ENCODE measurements around the gene RNF20.
"Not testable (repeated sequence)": the region's sequence is repeated elsewhere in the genome, so short reads cannot be mapped to it uniquely, and the experiment has no call there.

Gene RNF20

DNA sequence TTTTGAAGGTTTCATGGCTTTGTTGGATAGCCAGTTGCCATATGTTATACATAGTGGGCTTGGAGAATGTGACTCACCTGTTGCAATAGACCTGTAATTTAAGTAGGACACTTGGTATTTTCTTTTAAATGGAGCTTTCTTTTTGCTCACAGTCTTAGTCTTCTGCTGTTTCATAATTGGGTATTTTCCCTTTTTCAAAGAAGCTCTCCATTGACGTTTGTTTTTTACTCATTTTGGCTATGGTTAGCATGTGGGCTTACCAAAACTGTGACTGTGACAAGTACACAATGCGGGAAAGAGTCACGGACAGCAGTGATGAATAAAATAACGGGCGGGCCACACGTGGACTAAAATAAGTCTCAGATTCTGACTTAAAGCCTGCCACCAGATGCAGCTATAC lies 23.2 kb upstream of the RNF20 start:
- Histone ChIP-seq H3K36me3 (ENCODE audit: insufficient read depth, low read length) (no peaks in the 10 kb centered on the region), H3K4me1 (ENCODE audit: control insufficient read depth, insufficient read depth, low read length) (peaks cover 24% of the 10 kb centered on the region), H3K4me3 (ENCODE audit: low read length) (no peak overlapping the region)

DNA sequence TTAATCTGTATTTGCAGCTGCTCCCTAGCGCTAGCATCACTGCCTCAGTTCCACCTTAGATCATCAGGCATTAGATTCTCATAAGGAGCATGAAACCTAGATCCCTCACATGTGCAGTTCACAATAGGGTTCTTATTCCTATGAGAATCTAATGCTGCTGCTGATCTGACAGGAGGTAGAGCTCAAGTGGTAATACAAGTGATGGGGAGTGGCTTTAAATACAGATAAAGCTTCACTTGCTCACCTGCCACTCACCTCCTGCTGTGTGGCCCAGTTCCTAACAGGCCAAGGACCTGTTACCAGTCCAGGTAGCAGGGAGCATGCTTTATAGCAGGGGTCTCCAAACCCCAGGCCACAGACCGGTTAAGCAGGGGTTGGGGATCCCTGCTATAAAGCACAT lies 22.6 kb upstream of the RNF20 start:
- Histone ChIP-seq H3K9me3 (replicated peaks; ENCODE audit: low read length) (no peaks in the 10 kb centered on the region), H3K4me3 (ENCODE audit: low read length) (no peak overlapping the region), H3K27me3 (ENCODE audit: control insufficient read depth, insufficient read depth, low read length) (peaks cover 4% of the 10 kb centered on the region), H3K4me2 (ENCODE audit: low read length) (no peak overlapping the region), H3K36me3 (ENCODE audit: insufficient read depth, low read length) (no peaks in the 10 kb centered on the region), H3K4me1 (ENCODE audit: control insufficient read depth, insufficient read depth, low read length) (peaks cover 24% of the 10 kb centered on the region), H3K9ac (ENCODE audit: low read depth, low read length) (no peak overlapping the region)

More for the DNA sequence above, 23.2 kb upstream of the RNF20 start:
- no peak overlapping the region for H3K9ac ChIP-seq (ENCODE audit: low read depth, low read length)
- H3K4me2 ChIP-seq (ENCODE audit: low read length): no peak overlapping the region
- H3K27me3 ChIP-seq (ENCODE audit: control insufficient read depth, insufficient read depth, low read length): peaks cover 6% of the 10 kb centered on the region
- H3K9me3 ChIP-seq (replicated peaks; ENCODE audit: low read length): no peaks in the 10 kb centered on the region

- no peaks in the 10 kb centered on the region for H3K9me3 ChIP-seq (replicated peaks; ENCODE audit: low read length)
- no peaks in the 10 kb centered on the region for H3K36me3 ChIP-seq (ENCODE audit: insufficient read depth, low read length)
- no peak overlapping the region for H3K4me2 ChIP-seq (ENCODE audit: low read length)
- H3K27me3 ChIP-seq (ENCODE audit: control insufficient read depth, insufficient read depth, low read length): peaks cover under 1% of the 10 kb centered on the region
- H3K4me1 ChIP-seq (ENCODE audit: control insufficient read depth, insufficient read depth, low read length): peaks cover 24% of the 10 kb centered on the region
- H3K9ac ChIP-seq (ENCODE audit: low read depth, low read length): no peak overlapping the region
- no peak overlapping the region for H3K4me3 ChIP-seq (ENCODE audit: low read length)
These were observed 21.5 kb upstream of the RNF20 start for GRCh38 chr9:101512116-101512515.

- Histone ChIP-seq H3K36me3 (ENCODE audit: insufficient read depth, low read length) (no peaks in the 10 kb centered on the region), H3K27me3 (ENCODE audit: control insufficient read depth, insufficient read depth, low read length) (no peaks in the 10 kb centered on the region), H3K4me2 (ENCODE audit: low read length) (no peak overlapping the region), H3K9ac (ENCODE audit: low read depth, low read length) (no peak overlapping the region), H3K4me1 (ENCODE audit: control insufficient read depth, insufficient read depth, low read length) (peaks cover 24% of the 10 kb centered on the region), H3K4me3 (ENCODE audit: low read length) (no peak overlapping the region), H3K9me3 (replicated peaks; ENCODE audit: low read length) (no peaks in the 10 kb centered on the region)
These were observed 20.3 kb upstream of the RNF20 start for GRCh38 chr9:101513351-101513750.

DNA sequence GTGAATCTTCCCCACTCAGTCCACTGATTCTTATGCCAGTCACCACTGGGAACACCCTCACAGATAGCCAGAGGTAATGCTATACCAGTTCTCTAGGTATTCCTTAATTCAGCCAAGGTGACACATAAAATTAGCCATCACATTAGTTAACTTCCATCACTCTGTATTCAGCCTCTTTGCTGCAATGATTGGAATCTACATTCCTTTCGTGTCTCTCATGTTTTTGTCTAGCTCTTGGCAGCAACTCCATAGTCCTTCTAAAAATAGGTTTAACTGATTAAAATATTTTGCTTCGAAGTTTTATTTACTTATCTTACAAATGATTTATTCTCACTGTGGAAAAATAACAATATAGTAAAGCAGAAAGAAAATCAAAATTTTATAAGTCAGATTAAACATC lies 19.6 kb upstream of the RNF20 start:
- H3K36me3 ChIP-seq (ENCODE audit: insufficient read depth, low read length): no peaks in the 10 kb centered on the region
- no peak overlapping the region for H3K4me3 ChIP-seq (ENCODE audit: low read length)
- no peaks in the 10 kb centered on the region for H3K27me3 ChIP-seq (ENCODE audit: control insufficient read depth, insufficient read depth, low read length)
- H3K9me3 ChIP-seq (replicated peaks; ENCODE audit: low read length): no peaks in the 10 kb centered on the region
- peak overlapping the region; percentile 40 for H3K4me2 ChIP-seq (ENCODE audit: low read length)
- peaks cover 24% of the 10 kb centered on the region for H3K4me1 ChIP-seq (ENCODE audit: control insufficient read depth, insufficient read depth, low read length)
- no peak overlapping the region for H3K9ac ChIP-seq (ENCODE audit: low read depth, low read length)

- Histone ChIP-seq H3K4me1 (ENCODE audit: control insufficient read depth, insufficient read depth, low read length) (peaks cover 24% of the 10 kb centered on the region), H3K27me3 (ENCODE audit: control insufficient read depth, insufficient read depth, low read length) (peaks cover 7% of the 10 kb centered on the region)
These were observed 17.0 kb upstream of the RNF20 start for GRCh38 chr9:101516655-101517054.

GRCh38 chr9:101518489-101518888 lies 15.2 kb upstream of the RNF20 start:
- H3K27me3 ChIP-seq (ENCODE audit: control insufficient read depth, insufficient read depth, low read length); H3K4me2 ChIP-seq (ENCODE audit: low read length); H3K9me3 ChIP-seq (replicated peaks; ENCODE audit: low read length); H3K4me3 ChIP-seq (ENCODE audit: low read length); H3K36me3 ChIP-seq (ENCODE audit: insufficient read depth, low read length); H3K9ac ChIP-seq (ENCODE audit: low read depth, low read length): not testable (repeated sequence)
- H3K4me1 ChIP-seq (ENCODE audit: control insufficient read depth, insufficient read depth, low read length): peaks cover 11% of the 10 kb centered on the region

More at GRCh38 chr9:101516655-101517054, 17.0 kb upstream of the RNF20 start:
- H3K4me2 ChIP-seq (ENCODE audit: low read length): no peak overlapping the region
- H3K4me3 ChIP-seq (ENCODE audit: low read length): no peak overlapping the region
- H3K36me3 ChIP-seq (ENCODE audit: insufficient read depth, low read length): no peaks in the 10 kb centered on the region
- no peak overlapping the region for H3K9ac ChIP-seq (ENCODE audit: low read depth, low read length)
- no peaks in the 10 kb centered on the region for H3K9me3 ChIP-seq (replicated peaks; ENCODE audit: low read length)

- H3K27me3 ChIP-seq (ENCODE audit: control insufficient read depth, insufficient read depth, low read length): peaks cover 17% of the 10 kb centered on the region
- H3K4me1 ChIP-seq (ENCODE audit: control insufficient read depth, insufficient read depth, low read length): no peaks in the 10 kb centered on the region
- H3K36me3 ChIP-seq (ENCODE audit: insufficient read depth, low read length): no peaks in the 10 kb centered on the region
- H3K9me3 ChIP-seq (replicated peaks; ENCODE audit: low read length): no peaks in the 10 kb centered on the region
- H3K4me3 ChIP-seq (ENCODE audit: low read length): no peak overlapping the region
- H3K4me2 ChIP-seq (ENCODE audit: low read length): no peak overlapping the region
- no peak overlapping the region for H3K9ac ChIP-seq (ENCODE audit: low read depth, low read length)
These were observed 9.3 kb upstream of the RNF20 start for GRCh38 chr9:101524371-101524770.

DNA sequence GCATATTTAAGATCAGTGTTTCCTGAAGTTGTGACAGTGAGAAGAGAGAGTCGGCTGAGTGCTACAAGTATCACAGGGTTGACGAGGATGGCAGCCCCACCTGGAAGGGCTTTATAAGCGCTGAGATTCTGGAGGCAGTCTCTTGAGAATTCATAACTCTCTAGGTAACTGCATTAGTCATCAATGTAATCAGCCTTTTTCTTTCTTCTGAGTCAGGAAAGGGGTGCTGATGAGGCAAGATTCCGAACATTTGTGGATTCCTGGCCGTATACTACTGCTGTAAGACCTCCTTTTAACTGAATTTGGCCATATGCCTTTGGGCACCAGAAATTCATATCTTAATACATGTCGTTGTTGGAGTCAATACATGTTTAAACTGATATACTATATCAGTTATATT lies 6.6 kb upstream of the RNF20 start:
- Histone ChIP-seq H3K36me3 (ENCODE audit: insufficient read depth, low read length) (no peaks in the 10 kb centered on the region), H3K4me1 (ENCODE audit: control insufficient read depth, insufficient read depth, low read length) (no peaks in the 10 kb centered on the region), H3K4me2 (ENCODE audit: low read length) (no peak overlapping the region), H3K27me3 (ENCODE audit: control insufficient read depth, insufficient read depth, low read length) (peaks cover 8% of the 10 kb centered on the region), H3K9me3 (replicated peaks; ENCODE audit: low read length) (no peaks in the 10 kb centered on the region), H3K4me3 (ENCODE audit: low read length) (no peak overlapping the region), H3K9ac (ENCODE audit: low read depth, low read length) (no peak overlapping the region)

DNA sequence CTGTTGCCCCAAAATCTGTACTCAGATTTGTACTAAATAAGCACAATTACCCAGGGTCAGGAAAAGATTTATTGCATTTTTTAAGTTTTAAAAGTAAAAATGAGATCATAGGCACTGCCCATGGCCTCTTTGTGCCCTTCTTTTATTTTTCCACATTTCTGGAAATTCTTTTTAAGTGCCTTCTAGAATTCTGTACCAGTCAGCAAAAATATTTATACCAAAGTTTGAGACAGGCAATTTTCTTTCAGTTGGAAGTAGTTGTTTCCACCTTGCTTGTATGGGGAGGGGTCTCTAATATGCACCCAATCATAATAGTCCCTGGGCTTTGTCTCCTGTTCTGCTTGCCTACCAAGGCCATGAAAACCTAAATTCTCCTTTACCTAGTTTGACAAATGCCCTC lies 5.6 kb upstream of the RNF20 start:
- Histone ChIP-seq H3K9ac (ENCODE audit: low read depth, low read length) (no peak overlapping the region), H3K4me3 (ENCODE audit: low read length) (no peak overlapping the region), H3K4me1 (ENCODE audit: control insufficient read depth, insufficient read depth, low read length) (peaks cover 3% of the 10 kb centered on the region), H3K9me3 (replicated peaks; ENCODE audit: low read length) (no peaks in the 10 kb centered on the region), H3K36me3 (ENCODE audit: insufficient read depth, low read length) (no peaks in the 10 kb centered on the region), H3K4me2 (ENCODE audit: low read length) (no peak overlapping the region), H3K27me3 (ENCODE audit: control insufficient read depth, insufficient read depth, low read length) (peaks cover 8% of the 10 kb centered on the region)

DNA sequence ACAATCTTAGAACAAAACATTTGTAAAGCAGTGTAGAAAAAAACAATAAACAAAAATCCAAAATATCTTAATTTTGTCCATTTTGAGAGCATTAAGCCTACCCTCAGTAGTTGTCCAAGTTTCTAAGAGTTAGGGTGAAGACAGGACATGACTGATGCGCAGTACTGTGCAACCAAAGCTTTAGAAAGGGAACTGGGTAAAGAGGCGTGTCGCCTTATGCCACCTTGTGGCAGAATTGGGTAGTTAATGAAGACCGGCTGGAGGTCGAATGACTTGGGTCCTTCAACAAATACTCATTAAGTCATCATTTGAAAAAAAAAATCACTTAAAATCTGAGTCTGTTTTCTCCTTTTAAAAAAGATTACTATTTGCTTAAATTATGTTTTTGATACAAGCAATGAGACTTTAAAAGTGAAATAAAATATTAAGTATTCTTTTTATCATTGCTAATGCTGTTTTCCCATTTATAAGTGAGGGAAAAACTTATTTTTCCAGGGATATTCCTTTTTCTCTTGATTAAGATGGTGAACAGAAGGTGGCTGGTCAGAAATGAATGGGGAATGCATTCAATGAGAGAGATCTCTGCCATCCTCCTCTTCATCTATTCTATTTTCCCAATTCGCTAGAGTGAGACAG lies 3.5 kb upstream of the RNF20 start:
- no peaks in the 10 kb centered on the region for H3K36me3 ChIP-seq (ENCODE audit: insufficient read depth, low read length)
- H3K27me3 ChIP-seq (ENCODE audit: control insufficient read depth, insufficient read depth, low read length): peaks cover 4% of the 10 kb centered on the region
- H3K4me2 ChIP-seq (ENCODE audit: low read length): no peak overlapping the region
- peaks cover 8% of the 10 kb centered on the region for H3K4me1 ChIP-seq (ENCODE audit: control insufficient read depth, insufficient read depth, low read length)
- H3K9me3 ChIP-seq (replicated peaks; ENCODE audit: low read length): no peaks in the 10 kb centered on the region
- H3K9ac ChIP-seq (ENCODE audit: low read depth, low read length): no peak overlapping the region
- no peak overlapping the region for H3K4me3 ChIP-seq (ENCODE audit: low read length)

DNA sequence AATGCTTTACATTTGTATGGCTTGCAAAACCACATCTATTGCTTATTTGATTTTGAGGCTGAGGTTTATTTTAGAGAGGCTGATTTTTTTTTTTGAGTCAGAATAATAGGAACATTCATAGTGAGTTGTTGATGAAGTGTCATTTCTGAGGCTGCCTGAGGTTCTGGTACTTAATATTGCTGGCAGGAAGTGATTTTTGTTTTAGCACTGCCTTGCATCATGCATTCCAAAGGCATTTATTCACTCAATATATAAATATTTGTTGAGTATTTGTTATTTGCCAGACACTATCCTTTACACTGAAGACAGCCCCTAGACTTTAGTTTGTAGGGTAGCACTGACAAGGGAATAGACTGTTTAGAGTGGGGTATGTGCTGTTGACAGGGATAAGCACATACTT lies 2.7 kb downstream of the RNF20 start:
- H3K36me3 ChIP-seq (ENCODE audit: insufficient read depth, low read length): peaks cover 29% of the 10 kb centered on the region
- H3K4me1 ChIP-seq (ENCODE audit: control insufficient read depth, insufficient read depth, low read length): peaks cover 23% of the 10 kb centered on the region
- H3K4me3 ChIP-seq (ENCODE audit: low read length): no peak overlapping the region
- H3K4me2 ChIP-seq (ENCODE audit: low read length): peak overlapping the region; percentile 22
- H3K9ac ChIP-seq (ENCODE audit: low read depth, low read length): no peak overlapping the region
- no peaks in the 10 kb centered on the region for H3K9me3 ChIP-seq (replicated peaks; ENCODE audit: low read length)
- no peaks in the 10 kb centered on the region for H3K27me3 ChIP-seq (ENCODE audit: control insufficient read depth, insufficient read depth, low read length)
